H9 (cell line): ENCODE data around the gene LINGO3. TPM values are rescaled to one million over a fixed set of nuclear protein-coding genes. Genes with fewer than 3 reads are reported as not detected.

Experiments used
- DNase-seq: peaks from one replicate; pipeline ENCODE4 v3.0.0-alpha.2; 2017
- H2AFZ ChIP-seq: one replicate; pipeline ENCODE4 v1.6.1; 2013; ENCODE audit warnings: mild to moderate bottlenecking, low read length, control low read depth, moderate library complexity
- H2AK5ac ChIP-seq: 2 replicates; pipeline ENCODE4 v1.6.1; 2013; ENCODE audit warnings: low read length, control low read depth, mixed read lengths; ENCODE audit not compliant: insufficient read length
- H2BK120ac ChIP-seq: one replicate; pipeline ENCODE4 v1.6.1; 2013; ENCODE audit warnings: low read depth, mild to moderate bottlenecking, low read length, control low read depth, inconsistent platforms; ENCODE audit not compliant: poor library complexity, severe bottlenecking
- H2BK12ac ChIP-seq: 2 replicates; pipeline ENCODE4 v1.6.1; 2013; ENCODE audit warnings: low read length, control low read depth, mixed read lengths, low read depth; ENCODE audit not compliant: insufficient read length
- H2BK15ac ChIP-seq: 2 replicates; pipeline ENCODE4 v1.6.1; 2013; ENCODE audit warnings: low read depth, low read length, control low read depth
- H2BK20ac ChIP-seq: one replicate; pipeline ENCODE4 v1.6.1; 2013; ENCODE audit warnings: low read depth, mild to moderate bottlenecking, low read length, control low read depth, inconsistent platforms; ENCODE audit not compliant: poor library complexity, severe bottlenecking
- H2BK5ac ChIP-seq: 2 replicates; pipeline ENCODE4 v1.6.1; 2013; ENCODE audit warnings: low read length, control low read depth, mixed read lengths; ENCODE audit not compliant: insufficient read length
- H3K14ac ChIP-seq: 2 replicates; pipeline ENCODE4 v1.6.1; 2013; ENCODE audit warnings: low read length, control low read depth; ENCODE audit not compliant: insufficient read depth
- H3K18ac ChIP-seq: 2 replicates; pipeline ENCODE4 v1.6.1; 2013; ENCODE audit warnings: low read depth, mild to moderate bottlenecking, mixed read lengths, low read length, control low read depth; ENCODE audit not compliant: insufficient read length
- H3K23ac ChIP-seq: 2 replicates; pipeline ENCODE4 v1.6.1; 2013; ENCODE audit warnings: low read length, control low read depth, mixed read lengths, low read depth; ENCODE audit not compliant: insufficient read length
- H3K23me2 ChIP-seq: 2 replicates; pipeline ENCODE4 v1.6.1; 2013; ENCODE audit warnings: low read depth, mild to moderate bottlenecking, mixed read lengths, low read length, control low read depth; ENCODE audit not compliant: insufficient read length, poor library complexity, severe bottlenecking
- H3K27ac ChIP-seq: 2 replicates; pipeline ENCODE4 v1.5.1; 2013; ENCODE audit warnings: low read length, control low read depth, mixed read lengths, low read depth; ENCODE audit not compliant: insufficient read length
- H3K27me3 ChIP-seq: 2 replicates; pipeline ENCODE4 v1.6.1; 2013; ENCODE audit warnings: low read length, control low read depth, inconsistent platforms; ENCODE audit not compliant: insufficient read depth
- H3K4ac ChIP-seq: 2 replicates; pipeline ENCODE4 v1.6.1; 2013; ENCODE audit warnings: low read depth, mild to moderate bottlenecking, control low read depth, inconsistent platforms, low read length, moderate library complexity
- H3K4me1 ChIP-seq: 2 replicates; pipeline ENCODE4 v1.6.1; 2013; ENCODE audit warnings: low read length, control low read depth, inconsistent platforms; ENCODE audit not compliant: insufficient read depth
- H3K4me2 ChIP-seq: 2 replicates; pipeline ENCODE4 v1.6.1; 2013; ENCODE audit warnings: low read length, control low read depth, mixed read lengths; ENCODE audit not compliant: insufficient read length, insufficient read depth
- H3K56ac ChIP-seq: 2 replicates; pipeline ENCODE4 v1.6.1; 2013; ENCODE audit warnings: low read depth, mild to moderate bottlenecking, mixed read lengths, low read length, control low read depth; ENCODE audit not compliant: insufficient read length
- H3K79me1 ChIP-seq: 2 replicates; pipeline ENCODE4 v1.6.1; 2013; ENCODE audit warnings: low read depth, mild to moderate bottlenecking, moderate library complexity, low read length, control low read depth, inconsistent platforms; ENCODE audit not compliant: insufficient read depth, poor library complexity, severe bottlenecking
- H3K79me2 ChIP-seq: 2 replicates; pipeline ENCODE4 v1.6.1; 2013; ENCODE audit warnings: low read length, control low read depth, inconsistent platforms; ENCODE audit not compliant: insufficient read depth
- H3K9ac ChIP-seq: 2 replicates; pipeline ENCODE4 v1.6.1; 2013; ENCODE audit warnings: low read length, control low read depth, mixed read lengths; ENCODE audit not compliant: insufficient read length; ENCODE audit errors: extremely low read depth
- H3K9me3 ChIP-seq: one replicate; pipeline ENCODE4 v1.6.1; 2013; ENCODE audit warnings: low read depth, low read length, inconsistent platforms; ENCODE audit not compliant: control insufficient read depth
- H3T11ph ChIP-seq: one replicate; pipeline ENCODE4 v1.6.1; 2013; ENCODE audit warnings: mild to moderate bottlenecking, low read length, control low read depth, inconsistent platforms
- H4K20me1 ChIP-seq: one replicate; pipeline ENCODE4 v1.6.1; 2013; ENCODE audit not compliant: control insufficient read depth, insufficient read length, insufficient read depth
- H4K5ac ChIP-seq: 2 replicates; pipeline ENCODE4 v1.6.1; 2013; ENCODE audit warnings: low read depth, mild to moderate bottlenecking, mixed read lengths, low read length, control low read depth; ENCODE audit not compliant: insufficient read length
- H4K8ac ChIP-seq: replicated peaks from 2 replicates; pipeline ENCODE4 v1.6.1; 2013; ENCODE audit warnings: low read length, control low read depth, mixed read lengths, low read depth; ENCODE audit not compliant: insufficient read length
- H4K91ac ChIP-seq: 2 replicates; pipeline ENCODE4 v1.6.1; 2013; ENCODE audit warnings: low read depth, mild to moderate bottlenecking, moderate library complexity, mixed read lengths, low read length, control low read depth; ENCODE audit not compliant: insufficient read length
- H3K27ac Mint-ChIP-seq, 3 experiments: 2 replicates in 2 of 3; 3 replicates in 1 of 3; pipeline ENCODE4 v1.8.0; 2020 to 2021; ENCODE audit warnings: mixed read lengths in 3 of 3, mild to moderate bottlenecking in 1 of 3, moderate library complexity in 1 of 3
- H3K27me3 Mint-ChIP-seq: 2 replicates; pipeline ENCODE4 v1.8.0; 2021; ENCODE audit warnings: low read depth, mild to moderate bottlenecking, moderate library complexity, mixed read lengths
- H3K36me3 Mint-ChIP-seq, 3 experiments: 2 replicates in 2 of 3; 3 replicates in 1 of 3; pipeline ENCODE4 v1.8.0; 2020 to 2021; ENCODE audit warnings: low read depth in 3 of 3, mixed read lengths in 3 of 3; ENCODE audit not compliant: insufficient read depth in 1 of 3
- H3K4me1 Mint-ChIP-seq, 2 experiments: 2 replicates each; pipeline ENCODE4 v1.8.0; 2020; ENCODE audit warnings: mixed read lengths in 2 of 2
- H3K4me3 Mint-ChIP-seq, 2 experiments: 2 replicates in 1 of 2; 3 replicates in 1 of 2; pipeline ENCODE4 v1.8.0; 2020 to 2021; ENCODE audit warnings: mild to moderate bottlenecking in 2 of 2, mixed read lengths in 2 of 2, moderate library complexity in 1 of 2
- H3K9me3 Mint-ChIP-seq, 2 experiments: 2 replicates in 1 of 2; 3 replicates in 1 of 2; pipeline ENCODE4 v1.8.0; 2020; ENCODE audit warnings: mild to moderate bottlenecking in 2 of 2, mixed read lengths in 2 of 2, moderate library complexity in 1 of 2
- CTCF ChIP-seq: fragments of 200-600 bp; sonication (generic); conservative IDR thresholded peaks from 3 replicates; pipeline ENCODE4 v1.8.0; 2021; ENCODE audit warnings: antibody characterized with exemption, mild to moderate bottlenecking
- WGBS: extraction: QIAGEN DNeasy Blood & Tissue Kit; methylation state at CpG from one replicate; pipeline ENCODE4 v1.1.7; 2013; ENCODE audit warnings: missing lambda C conversion rate, low lambda C conversion rate, mixed read lengths; ENCODE audit not compliant: insufficient read length; ENCODE audit errors: extremely low coverage; 5-methylcytosine and 5-hydroxymethylcytosine counted together
- total RNA-seq: library from RNA; stranded (reverse); gene quantifications from 2 replicates; pipeline ENCODE4 v1.2.1, GENCODE V29; 2021

The LINGO3 gene
- total RNA-seq, 1 experiment from 2014 or later, result 0.28 TPM

GRCh38 chr19:2283835-2284507, 24.0 kb downstream of the LINGO3 start:
- no peaks in the 10 kb centered on the region for H3K79me1 ChIP-seq
- no peaks in the 10 kb centered on the region for H3K9me3 ChIP-seq
- Mint-ChIP-seq H3K4me3 (no peak overlapping the region), H3K27me3 (peaks cover 63% of the 10 kb centered on the region), H3K4me1 (peaks cover 3 to 7% of the 10 kb centered on the region in 2 experiments; a peak in 2 of 4 replicates), H3K36me3 (peaks cover 0 to 3% (median 3%) of the 10 kb centered on the region in 3 experiments; a peak in 2 of 7 replicates), H3K27ac (no peak overlapping the region), H3K9me3 (peaks cover 2% of the 10 kb centered on the region in 2 experiments; a peak in 3 of 5 replicates)
- H3K23me2 ChIP-seq, result peaks cover 7% of the 10 kb centered on the region
- H4K8ac ChIP-seq, result no peak overlapping the region
- no peak overlapping the region for H4K91ac ChIP-seq
- no peak for TF ChIP-seq CTCF
- H3K27ac ChIP-seq, result no peak overlapping the region
- no peak for DNase-seq
- no peak overlapping the region for H2BK12ac ChIP-seq
- peaks cover 10% of the 10 kb centered on the region; the same call in 1 of the 2 replicates for H3K27me3 ChIP-seq
- H2AFZ ChIP-seq, result no peak overlapping the region
- no peak overlapping the region for H3K4ac ChIP-seq
- H2BK5ac ChIP-seq, result no peak overlapping the region
- H3T11ph ChIP-seq, result no peak overlapping the region
- H4K5ac ChIP-seq, result no peak overlapping the region
- no peak overlapping the region for H3K18ac ChIP-seq
- no peak overlapping the region for H2BK120ac ChIP-seq
- H3K4me1 ChIP-seq, result no peaks in the 10 kb centered on the region
- no peaks in the 10 kb centered on the region for H3K79me2 ChIP-seq
- no peak overlapping the region for H3K14ac ChIP-seq
- H2BK15ac ChIP-seq, result no peak overlapping the region
- H3K9ac ChIP-seq, result no peak overlapping the region
- H4K20me1 ChIP-seq, result no peaks in the 10 kb centered on the region
- H2AK5ac ChIP-seq, result no peak overlapping the region
- no peak overlapping the region for H3K23ac ChIP-seq
- no CpG with 5 or more reads among the region's 8 CpGs for WGBS
- H3K56ac ChIP-seq, result no peak overlapping the region
- H3K4me2 ChIP-seq, result no peak overlapping the region
- no peak overlapping the region for H2BK20ac ChIP-seq
